HEK293 (cell line): ENCODE results near the gene EGFLAM.

ENCODE experiments used
- CTCF ChIP-seq: fragments of 450-650 bp; formaldehyde crosslinking; IDR thresholded peaks from 2 replicates; pipeline ENCODE4 v1.5.1; 2016; ENCODE audit warnings: missing biosample characterization, missing genetic modification characterization
- KLF16 ChIP-seq: fragments of 450-650 bp; formaldehyde crosslinking; IDR thresholded peaks from 2 replicates; pipeline ENCODE4 v1.5.1; 2017; ENCODE audit warnings: missing biosample characterization, missing genetic modification characterization
- MYNN ChIP-seq: fragments of 450-650 bp; formaldehyde crosslinking; IDR thresholded peaks from 2 replicates; pipeline ENCODE4 v1.5.1; 2016; ENCODE audit warnings: missing biosample characterization, missing genetic modification characterization, borderline replicate concordance
- ZBTB26 ChIP-seq: fragments of 450-650 bp; formaldehyde crosslinking; optimal IDR thresholded peaks from 2 replicates; pipeline ENCODE3; 2016; ENCODE audit warnings: missing biosample characterization, mild to moderate bottlenecking, missing genetic modification characterization
- ZNF248 ChIP-seq: fragments of 450-650 bp; formaldehyde crosslinking; IDR thresholded peaks from 2 replicates; pipeline ENCODE4 v1.5.1; 2017; ENCODE audit warnings: missing biosample characterization, missing genetic modification characterization
- ZNF624 ChIP-seq: fragments of 450-650 bp; formaldehyde crosslinking; IDR thresholded peaks from 2 replicates; pipeline ENCODE4 v1.5.1; 2017; ENCODE audit warnings: missing biosample characterization, missing genetic modification characterization
- TF ChIP-seq, protein P1 (sequence below): fragments of 450-650 bp; formaldehyde crosslinking; IDR thresholded peaks from 2 replicates; pipeline ENCODE4 v1.5.1; 2016; ENCODE audit warnings: missing biosample characterization, missing genetic modification characterization, low read depth
- TF ChIP-seq, protein P2 (sequence below): fragments of 450-650 bp; formaldehyde crosslinking; IDR thresholded peaks from 2 replicates; pipeline ENCODE4 v1.5.1; 2016; ENCODE audit warnings: missing biosample characterization, missing genetic modification characterization

- no peak for TF ChIP-seq MYNN (tag by site-specific recombination)
- TF ChIP-seq CTCF (tag by site-specific recombination) = no peak
- TF ChIP-seq, protein P1, sequence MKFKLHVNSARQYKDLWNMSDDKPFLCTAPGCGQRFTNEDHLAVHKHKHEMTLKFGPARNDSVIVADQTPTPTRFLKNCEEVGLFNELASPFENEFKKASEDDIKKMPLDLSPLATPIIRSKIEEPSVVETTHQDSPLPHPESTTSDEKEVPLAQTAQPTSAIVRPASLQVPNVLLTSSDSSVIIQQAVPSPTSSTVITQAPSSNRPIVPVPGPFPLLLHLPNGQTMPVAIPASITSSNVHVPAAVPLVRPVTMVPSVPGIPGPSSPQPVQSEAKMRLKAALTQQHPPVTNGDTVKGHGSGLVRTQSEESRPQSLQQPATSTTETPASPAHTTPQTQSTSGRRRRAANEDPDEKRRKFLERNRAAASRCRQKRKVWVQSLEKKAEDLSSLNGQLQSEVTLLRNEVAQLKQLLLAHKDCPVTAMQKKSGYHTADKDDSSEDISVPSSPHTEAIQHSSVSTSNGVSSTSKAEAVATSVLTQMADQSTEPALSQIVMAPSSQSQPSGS = no peak
- no peak for TF ChIP-seq KLF16 (tag by site-specific recombination)
- no peak for TF ChIP-seq ZBTB26
- TF ChIP-seq, protein P2, sequence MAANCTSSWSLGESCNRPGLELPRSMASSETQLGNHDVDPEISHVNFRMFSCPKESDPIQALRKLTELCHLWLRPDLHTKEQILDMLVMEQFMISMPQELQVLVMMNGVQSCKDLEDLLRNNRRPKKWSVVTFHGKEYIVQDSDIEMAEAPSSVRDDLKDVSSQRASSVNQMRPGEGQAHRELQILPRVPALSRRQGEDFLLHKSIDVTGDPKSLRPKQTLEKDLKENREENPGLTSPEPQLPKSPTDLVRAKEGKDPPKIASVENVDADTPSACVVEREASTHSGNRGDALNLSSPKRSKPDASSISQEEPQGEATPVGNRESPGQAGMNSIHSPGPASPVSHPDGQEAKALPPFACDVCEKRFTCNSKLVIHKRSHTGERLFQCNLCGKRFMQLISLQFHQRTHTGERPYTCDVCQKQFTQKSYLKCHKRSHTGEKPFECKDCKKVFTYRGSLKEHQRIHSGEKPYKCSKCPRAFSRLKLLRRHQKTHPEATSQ = no peak
- no peak for TF ChIP-seq ZNF624
- TF ChIP-seq ZNF248 (tag by site-specific recombination) = no peak
Measured at GRCh38 chr5:38285226-38285625, 26.9 kb downstream of the EGFLAM start.
